ENCODE results near the gene ZC2HC1B.

- no peak for TF ChIP-seq CTCF (IDR thresholded peaks at IDR 0.05)
- TF ChIP-seq POLR2A (IDR thresholded peaks at IDR 0.05), result no peak
Observed at GRCh38 chr6:143984666-143985065, 120.4 kb downstream of the ZC2HC1B start.
